HG03159 (cell line): ENCODE results near the gene LEFTY2.
"Not testable (repeated sequence)": the region's sequence is repeated elsewhere in the genome, so short reads cannot be mapped to it uniquely, and the experiment has no call there.

ENCODE experiments used
- ATAC-seq: cut with Tn5 transposase; IDR thresholded peaks from one replicate; pipeline ENCODE4 v1.9.1; 2021; ENCODE audit warnings: mild to moderate bottlenecking, moderate library complexity; ENCODE audit not compliant: unreplicated experiment

LEFTY2 gene

DNA sequence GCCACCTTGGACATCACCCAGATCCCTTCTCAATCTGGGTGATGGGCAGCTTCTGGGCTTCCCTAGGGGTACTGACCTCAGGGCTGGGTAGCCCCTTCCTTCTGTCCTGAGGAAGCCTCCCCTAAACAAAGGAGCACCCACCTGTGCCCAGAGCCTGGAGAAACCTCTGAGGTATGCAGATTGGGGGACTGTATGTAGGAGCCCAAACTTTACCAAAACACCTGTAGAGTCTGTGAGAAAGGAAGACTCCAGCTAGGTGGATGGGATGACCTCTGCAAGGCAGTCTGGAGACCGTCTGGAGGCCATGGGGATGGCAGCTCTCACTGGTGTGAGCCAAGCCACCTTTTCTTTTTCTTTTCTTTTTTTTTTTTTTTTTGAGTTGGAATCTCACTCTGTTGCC, 13.7 kb upstream of the LEFTY2 start:
- ATAC-seq = no peak

DNA sequence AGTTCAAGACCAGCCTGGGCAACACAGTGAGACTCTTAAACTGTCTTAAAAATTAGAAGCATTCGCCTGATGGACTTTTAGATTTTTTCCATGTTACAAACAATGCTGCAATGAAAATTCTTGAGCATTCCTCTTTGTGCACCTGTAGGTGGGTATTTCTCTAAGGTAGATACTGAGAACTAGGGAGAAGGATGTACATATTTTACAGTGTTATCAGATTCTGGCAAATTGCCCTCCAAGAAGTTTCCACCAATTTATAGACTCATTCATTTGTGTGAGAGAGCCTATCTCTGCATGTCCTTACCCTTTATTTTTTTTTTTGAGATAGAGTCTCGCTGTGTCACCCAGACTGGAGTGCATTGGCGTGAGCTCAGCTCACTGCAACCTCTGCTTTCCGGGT, 12.3 kb upstream of the LEFTY2 start:
- ATAC-seq = no peak

DNA sequence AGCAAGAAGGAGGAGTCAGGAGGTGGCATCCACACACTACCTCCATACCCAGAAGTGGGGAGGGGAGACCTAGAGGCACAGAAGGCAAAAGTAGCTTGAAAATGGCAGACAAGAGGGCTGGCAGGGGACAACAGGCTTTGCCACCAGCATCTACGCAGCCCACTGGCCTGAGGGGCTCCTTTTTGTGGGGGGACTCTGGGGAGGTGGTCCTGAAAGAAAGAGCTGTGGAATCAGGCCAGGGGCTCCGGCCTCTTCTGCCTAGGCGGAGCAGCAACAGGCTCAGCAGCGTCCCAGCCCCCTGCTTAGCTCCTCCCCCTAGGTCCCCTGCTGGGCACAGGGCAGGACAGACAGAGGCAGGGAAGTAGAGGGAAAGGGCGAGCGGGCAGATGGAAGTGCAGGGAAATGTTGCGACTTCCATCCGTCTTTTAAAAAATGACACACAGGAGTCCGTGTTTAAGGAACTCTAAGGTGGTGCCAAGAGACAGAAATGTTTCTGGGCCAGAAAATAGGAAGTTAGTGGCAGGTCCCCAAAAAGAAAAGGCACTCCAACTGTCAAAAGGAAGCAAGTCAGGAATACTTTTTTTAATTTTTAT, 10.0 kb upstream of the LEFTY2 start:
- no peak for ATAC-seq

DNA sequence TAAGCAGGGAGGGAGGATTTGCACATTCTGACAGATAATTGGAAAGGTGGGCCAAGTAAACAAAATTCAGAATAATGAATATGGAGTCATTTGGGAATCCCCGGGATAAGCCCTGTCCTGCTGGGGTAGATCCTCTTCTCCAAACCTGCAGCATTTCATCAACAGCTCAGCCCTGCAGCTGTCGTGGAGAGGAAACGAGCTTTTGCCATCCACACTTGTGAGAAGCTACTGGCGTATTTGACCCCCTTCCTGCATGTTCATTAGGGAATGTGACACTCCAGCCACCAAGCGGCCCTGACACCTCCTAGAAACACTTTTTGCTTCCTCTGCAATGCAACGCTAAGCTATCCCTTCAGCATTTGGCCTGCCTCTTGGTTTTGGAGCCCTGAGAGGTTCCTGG, 8.0 kb upstream of the LEFTY2 start:
- ATAC-seq = no peak

DNA sequence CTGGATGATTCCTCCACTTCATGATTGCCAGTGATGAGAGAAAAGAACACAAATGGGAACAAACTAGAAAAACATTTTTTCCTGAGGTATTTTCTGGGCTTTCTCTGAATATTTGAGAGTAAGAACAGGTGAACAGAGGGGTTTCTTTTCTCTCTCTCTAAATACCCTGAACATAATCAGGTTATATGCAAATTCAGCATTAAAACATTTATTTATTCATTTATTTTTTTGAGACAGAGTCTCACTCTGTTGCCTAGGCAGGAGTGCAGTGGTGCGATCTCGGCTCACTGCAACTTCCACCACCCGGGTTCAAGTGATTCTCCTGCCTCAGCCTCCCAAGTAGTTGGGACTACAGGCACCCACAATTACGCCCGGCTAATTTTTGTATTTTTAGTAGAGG, 5.8 kb upstream of the LEFTY2 start:
- ATAC-seq = no peak

DNA sequence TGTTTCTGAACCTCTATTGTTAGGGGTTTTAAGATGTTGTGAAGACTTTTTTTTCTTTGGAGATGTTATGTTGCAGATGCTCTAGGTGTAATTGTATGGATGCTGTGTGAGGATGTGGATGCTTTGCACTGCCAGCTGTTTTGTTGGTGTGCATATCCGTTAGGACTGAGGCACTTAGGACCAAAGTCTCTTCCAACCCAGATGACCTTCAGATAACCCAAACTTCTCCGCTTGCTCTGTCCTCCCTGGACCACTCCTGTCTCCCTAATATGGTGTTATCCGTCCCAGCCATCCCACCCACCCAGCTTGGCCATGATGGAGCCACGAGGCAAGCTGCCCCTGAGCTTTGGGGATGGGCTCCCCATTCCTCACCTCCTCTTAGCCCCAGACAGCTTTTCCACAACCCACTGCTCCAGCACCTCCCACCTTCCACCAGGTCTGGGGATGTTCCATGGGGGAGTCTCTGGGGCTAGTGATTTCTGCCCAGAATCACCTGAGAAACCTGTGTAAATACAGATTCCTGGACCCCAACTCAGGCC, 5.1 kb upstream of the LEFTY2 start:
- ATAC-seq = no peak

DNA sequence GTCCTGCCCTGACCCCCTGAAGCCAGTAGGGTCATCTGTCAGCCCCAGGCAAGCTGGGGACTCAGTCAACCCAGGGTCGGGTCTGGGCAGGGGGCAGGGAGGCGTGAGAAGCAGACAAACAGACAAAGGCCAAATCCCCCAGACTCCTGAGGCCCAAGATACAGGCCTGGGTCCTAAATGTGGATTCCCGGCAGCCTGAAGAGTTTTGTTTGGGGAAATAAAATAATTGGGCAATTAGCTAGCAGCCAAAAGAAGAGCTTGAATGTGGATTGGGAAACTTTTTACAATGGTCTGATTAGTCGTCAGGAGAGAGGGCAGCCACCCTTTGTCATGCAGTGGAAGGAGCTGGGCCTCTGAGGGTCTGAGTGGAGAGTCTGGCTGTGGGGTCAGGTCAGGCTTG, 4.5 kb upstream of the LEFTY2 start:
- no peak for ATAC-seq

DNA sequence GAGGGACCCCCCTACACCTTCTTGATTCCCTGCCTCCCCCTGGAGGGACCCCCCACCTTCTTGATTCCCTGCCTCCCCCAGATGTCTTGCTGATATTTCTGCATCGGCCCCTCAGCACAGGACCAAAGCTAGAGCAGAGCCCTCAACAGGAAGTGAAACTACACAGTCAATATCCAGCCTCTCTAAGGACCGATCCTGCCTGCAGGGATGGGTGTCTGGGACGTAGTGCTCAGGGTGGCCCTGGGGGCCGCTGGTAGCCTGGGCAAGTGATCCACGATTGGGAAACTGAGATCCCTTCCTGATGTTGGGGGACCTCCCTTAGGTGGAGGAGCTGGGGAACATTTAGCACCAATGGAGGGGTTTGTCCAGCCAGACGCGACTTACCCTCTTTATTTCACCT, 3.9 kb upstream of the LEFTY2 start:
- peak; percentile 72 for ATAC-seq

DNA sequence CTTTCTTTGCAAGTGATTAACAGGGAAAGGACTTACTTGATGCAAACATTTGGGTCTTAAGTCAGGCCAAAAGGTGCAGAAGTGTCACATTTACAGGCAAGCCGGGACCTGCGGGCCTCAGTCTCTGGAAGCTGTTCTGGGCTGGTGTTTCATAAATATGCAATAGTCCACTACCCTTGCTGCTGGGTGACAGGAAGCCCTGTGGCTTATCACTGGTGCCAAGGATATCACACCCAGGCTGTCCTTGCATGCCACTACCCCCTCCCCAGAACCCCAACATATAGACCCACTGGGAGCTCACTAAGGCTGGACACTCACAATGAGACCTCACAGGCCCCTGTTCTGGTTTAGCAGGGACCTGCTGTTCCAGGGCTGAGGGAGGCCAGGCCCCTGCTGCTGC, 3.4 kb upstream of the LEFTY2 start:
- no peak for ATAC-seq

DNA sequence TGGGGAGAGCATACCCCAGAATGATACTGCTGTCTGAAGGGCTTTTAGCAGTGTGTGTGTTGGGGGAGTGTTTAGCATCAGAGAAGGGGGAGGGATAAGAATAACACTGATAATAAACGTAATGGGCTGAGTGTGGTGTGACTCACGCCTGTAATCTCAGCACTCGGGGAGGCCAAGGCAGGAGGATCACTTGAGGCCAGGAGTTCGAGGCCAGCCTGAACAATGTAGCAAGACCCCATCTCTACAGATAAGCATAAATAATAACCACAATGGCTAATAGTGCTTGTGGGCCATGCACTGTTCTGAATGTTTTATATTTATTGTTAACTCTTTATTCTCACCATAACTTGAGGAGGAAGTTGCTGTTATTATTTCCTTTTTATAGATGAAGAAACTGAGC, 2.6 kb upstream of the LEFTY2 start:
- no peak for ATAC-seq

DNA sequence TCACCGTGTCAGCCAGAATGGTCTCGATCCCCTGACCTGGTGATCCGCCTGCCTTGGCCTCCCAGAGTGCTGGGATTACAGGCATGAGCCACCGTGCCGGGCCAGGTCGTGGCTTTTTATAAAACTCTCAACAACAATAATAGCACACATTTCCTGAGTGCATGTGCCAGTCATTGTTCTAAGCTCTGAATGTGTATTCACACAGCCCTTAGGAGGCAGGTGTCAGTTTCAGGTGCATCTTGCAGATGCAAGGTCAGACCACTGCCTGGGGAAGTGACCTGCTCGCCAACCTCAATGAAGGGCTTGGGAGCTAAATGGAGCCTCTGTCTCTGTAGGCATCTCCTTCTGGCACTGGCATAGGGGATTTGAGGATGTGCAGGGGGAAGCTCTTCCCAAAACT, 1.6 kb upstream of the LEFTY2 start:
- ATAC-seq = peak; percentile 83

DNA sequence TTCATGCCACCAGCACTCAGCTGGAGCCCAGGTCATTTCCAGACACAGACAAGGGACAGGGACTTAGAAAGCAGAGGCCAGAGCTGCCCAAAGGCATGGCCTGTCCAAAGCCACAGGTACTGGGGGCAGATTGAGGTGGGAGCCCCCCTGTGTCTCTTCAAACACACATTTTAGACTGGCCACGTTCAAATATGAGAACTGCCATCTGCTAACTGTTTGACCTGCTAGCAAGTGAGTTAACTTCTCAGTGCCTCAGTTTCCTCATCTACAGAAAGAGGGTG, 862 bp upstream of the LEFTY2 start:
- no peak for ATAC-seq

DNA sequence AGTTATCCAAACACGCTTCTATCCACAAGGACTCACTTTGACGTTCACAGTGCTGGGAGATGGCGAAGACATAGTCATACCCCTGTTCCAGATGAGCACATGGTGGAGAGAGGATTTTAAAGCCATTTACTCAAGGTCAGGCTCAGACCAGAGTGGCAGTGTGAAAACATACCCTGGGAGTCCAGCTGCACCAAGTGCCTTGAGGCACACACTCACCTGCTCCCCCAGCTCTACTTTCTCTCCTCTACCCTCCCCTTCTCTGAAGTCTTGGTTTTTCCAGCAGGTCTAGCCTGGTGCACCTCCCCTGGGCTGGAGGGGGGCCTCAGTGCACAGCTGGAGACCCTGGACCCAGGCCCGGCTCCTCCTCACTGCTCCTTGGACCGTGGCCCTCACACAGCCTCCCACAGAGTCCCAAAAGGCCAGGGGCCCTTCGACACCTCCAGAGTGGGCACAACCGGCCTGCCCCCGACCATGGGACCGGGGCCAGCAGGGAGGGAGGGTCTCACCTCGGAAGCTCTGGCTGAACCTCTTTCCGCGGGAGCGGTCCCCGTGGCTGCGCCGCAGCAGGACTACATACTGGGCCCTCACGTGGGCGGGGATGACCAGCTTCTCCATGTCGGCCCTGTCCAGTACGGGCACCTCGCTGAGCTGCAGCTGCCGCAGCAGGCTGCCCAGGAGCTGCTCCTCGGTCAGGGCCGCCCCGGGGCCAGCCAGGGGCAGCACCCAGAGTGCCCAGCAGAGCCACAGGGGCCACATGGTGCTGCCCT, 452 bp downstream of the LEFTY2 start:
- no peak for ATAC-seq

DNA sequence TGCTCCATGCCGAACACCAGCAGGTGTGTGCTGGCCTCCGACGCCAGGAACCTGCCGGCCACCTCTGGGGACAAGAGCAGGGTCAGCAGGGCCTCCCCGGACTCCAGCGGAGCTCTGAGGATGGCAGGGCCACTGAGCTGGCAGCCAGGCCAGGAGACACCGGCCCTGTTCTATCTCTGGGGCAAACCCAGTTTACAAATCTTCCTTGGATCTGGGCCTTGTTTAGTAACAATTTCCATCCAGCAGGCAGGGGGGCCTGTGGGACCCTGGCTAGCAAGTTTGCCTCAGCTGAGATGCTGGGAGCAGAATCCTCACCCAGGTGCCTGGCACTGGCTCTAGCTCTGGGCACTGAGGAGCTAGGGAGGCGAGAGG, 1.1 kb downstream of the LEFTY2 start:
- not testable (repeated sequence) for ATAC-seq

DNA sequence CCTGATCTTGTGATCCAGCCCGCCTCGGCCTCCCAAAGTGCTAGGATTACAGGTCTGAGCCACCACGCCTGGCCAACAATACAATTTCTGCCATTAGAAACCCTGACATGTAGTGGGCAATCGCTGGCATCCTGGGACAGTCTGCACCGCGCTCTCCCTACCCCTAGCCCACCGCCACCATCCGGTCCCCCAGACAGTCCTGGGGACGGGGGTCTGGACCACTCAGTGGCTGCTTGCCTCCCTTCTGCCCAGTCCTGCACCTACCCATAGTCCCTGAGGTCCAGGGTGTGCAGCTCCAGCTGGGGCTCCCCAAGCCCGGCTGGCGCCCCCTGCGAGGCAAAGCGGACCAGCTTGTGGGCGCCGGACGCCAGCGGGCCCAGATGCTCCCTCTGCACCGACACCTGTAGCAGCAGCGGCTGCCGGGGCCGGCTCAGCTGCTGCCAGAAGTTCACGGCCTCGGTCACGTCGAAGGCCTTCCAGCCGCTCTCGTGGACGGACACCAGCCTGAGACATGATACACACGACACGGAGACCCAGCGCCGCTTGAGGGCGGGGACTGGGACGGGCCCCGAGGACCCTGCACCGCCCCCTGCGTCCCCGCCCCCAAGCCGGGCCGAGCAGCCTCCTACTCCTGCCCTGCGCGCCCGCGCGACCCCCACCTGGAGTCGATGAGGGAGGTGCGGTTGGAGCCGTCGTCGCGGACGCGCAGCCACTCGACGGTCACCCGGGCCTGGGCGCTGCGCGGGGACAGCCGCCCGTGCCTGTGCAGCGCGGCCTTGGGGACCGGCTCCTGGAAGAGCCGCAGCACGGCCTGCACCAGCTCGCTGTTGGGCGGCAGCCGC, 1.7 kb downstream of the LEFTY2 start:
- ATAC-seq = not testable (repeated sequence)

DNA sequence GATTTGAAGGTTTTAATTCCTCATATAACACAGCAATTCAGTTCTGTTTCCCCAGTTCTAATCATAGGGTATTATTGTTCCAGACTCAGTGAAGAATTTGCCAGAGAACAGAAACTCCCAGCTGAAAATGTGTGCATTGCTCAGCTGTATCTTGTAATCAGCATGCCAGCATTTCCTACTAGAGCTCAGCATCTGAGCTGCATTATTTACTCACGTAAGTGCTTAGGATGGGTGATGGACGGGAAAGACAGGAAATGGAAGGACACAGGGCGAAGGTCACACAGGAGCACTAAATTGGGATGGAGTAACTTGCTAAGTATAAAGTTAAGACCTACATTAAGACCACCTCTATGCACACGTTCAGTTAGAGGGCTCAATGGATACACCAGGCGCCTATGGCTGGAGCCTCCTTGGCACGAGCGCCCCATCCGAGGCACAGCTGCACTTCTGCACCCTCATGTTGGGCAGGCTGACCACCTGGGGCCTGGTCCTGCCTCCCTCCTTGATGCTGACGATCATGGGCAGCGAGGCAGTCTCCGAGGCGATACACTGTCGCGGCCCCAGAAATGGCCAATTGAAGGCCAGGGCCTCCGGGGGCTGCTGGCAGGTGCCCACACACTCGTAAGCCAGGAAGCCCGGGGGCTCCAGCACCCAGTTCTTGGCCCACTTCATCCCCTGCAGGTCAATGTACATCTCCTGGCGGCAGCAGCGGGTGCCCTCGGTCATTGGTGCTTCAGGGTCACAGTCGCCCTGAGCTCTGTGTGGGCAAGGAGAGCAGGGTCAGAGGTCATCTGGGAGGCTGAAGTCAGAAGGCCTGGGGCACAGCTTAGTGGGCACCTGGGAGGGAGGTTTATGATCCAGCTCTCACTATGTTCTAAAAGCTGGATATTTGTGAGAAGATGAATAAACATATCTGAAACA, 3.7 kb downstream of the LEFTY2 start:
- no peak for ATAC-seq

DNA sequence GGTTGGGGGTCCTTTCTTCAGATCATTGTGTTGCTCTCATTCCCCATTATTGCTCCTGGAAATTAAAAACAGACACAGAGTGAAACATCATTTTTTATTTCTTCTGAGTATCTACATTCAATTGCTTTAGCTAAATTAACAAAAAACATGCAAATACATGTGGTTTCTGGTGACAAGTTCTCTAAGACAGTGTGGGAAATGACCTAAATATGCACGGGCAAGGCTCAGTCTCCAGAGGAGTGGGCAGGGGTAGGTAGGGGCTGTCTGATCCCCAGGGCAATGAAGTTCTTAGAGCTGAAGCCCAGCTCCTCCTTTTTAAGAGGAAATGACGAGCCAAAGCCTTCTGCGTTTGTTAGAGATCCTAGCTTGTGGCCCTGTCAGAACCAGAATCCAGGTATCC, 4.5 kb downstream of the LEFTY2 start:
- ATAC-seq = no peak

DNA sequence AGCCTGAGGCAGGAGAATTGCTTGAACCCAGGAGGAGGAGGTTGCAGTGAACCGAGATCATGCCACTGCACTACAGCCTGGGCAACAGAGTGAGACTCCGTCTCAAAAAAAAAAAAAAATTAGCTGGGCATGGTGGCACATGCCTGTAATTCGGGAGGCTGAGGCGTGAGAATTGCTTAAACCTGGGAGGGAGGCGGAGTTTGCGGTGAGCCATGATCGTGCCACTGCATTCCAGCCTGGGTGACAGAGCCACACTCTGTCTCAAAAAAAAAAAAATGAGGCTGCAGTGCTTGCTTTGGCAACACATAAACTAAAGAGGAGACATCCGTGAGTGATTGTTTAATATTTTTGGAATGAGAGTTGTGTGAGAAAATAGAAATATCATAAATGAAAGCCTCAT, 4.9 kb downstream of the LEFTY2 start:
- not testable (repeated sequence) for ATAC-seq

DNA sequence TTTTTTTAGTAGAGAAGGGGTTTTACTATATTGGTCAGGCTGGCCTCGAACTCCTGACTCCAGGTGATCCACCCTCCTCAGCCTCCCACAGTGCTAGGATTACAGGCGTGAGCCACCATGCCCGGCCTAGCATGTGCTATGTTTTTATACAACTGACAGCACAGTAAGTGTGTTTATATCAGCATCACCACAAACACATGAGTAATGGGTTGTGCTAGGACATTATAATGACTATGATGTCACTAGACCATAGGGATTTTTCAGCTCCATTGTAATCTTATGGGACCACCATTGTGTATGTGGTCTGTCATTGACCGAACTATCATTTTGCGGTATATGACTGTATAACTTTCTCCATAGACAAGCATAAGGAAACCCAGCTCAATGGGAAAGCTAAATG, 6.3 kb downstream of the LEFTY2 start:
- ATAC-seq = no peak

DNA sequence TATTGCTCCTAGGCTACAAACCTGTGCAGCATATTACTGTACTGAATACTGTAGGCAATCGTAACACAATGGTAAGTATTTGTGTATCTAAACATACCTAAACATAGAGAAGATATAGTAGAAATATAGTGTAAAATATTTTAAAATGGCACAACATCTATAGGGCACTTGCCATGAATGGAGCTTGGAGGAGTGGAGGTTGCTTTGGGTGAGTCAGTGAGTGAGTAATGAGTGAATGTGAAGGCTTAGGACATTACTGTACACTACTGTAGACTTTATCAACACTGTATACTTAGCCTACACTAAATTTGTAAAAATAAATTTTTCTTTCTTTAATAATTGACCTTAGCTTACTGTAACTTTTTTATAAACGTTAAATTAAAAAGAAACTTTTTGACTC, 7.9 kb downstream of the LEFTY2 start:
- ATAC-seq = no peak
